Cortex of kidney (tissue), 1 donor: ENCODE results near the gene CAMKV.
"Not testable (repeated sequence)": the region's sequence is repeated elsewhere in the genome, so short reads cannot be mapped to it uniquely, and the experiment has no call there.

Experiments used
- DNase-seq: peaks from one replicate; lab custom pipeline; 2025; lab: John Stamatoyannopoulos, UW

The CAMKV gene

DNA sequence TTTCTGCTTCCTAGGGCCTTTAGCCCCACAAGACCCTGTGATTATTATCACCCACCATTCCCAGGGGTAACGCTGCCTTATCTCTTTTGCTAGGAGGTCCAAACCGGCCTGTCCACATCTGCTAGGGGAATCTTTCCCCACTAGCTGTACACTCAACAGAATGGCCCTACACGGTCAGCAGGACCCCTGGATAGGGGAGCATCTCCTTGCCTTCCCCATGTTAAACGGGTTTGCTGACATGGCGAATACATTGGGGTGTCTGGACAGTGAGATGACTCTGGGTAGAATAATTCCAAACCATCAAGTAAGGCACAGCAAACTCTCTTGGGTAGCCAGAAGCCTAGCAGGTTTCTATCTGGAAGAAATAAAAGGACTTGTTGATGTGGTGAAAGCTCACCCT lies 14.0 kb downstream of the CAMKV start:
- DNase-seq, result no peak

DNA sequence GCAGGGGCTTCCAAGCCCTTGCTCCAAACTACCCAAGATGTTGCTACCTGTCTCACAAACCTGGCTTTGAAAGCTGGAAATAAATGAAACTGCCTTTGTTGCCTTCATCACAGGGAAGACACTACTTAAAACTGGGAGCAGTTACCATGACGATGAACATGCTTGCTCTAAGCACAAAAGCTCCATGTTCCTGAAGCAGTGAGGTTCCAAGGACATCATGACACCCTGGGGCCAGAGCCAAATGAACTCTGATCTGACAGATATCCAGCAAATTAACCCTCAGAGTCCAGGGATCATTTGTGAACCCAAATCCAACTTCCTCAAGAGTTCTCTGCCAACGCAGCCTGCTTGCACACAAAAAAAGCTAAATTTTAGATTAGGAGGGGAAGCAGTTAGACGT lies 24.0 kb downstream of the CAMKV start:
- no peak for DNase-seq

DNA sequence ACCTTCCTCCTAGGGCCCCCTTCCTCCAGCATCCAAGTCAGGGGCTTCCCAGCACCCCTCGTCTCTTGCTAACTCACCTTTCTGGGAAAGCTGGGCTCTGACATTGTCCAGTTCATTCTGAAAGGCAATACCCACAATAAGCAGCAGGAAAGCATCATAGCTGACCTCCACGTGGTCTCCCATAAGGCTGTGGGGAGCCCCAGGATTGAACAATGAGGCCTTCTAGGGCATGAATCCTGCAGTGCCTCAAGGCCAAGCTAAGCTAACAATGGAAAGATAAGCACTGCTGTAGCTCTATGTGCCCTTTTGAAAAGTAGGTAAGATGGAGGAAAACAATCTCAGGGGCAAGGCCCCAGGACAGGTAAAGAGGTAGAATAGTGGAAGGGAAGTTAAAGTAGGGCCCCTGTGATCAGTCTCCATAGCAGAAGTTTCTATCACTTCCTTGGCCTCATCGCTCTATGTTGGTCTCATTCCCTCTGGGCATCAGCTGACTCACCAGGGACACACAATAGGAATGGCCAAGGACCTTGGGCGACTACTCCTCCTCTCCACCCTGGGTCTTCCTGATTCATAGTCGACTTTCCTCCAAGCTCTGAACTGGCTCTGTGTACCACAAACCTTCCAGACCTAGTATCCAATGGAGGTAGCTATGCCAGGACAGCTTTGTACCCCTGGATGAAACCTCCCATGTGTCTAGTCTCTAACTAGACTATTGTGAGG lies 25.1 kb downstream of the CAMKV start:
- no peak for DNase-seq

DNA sequence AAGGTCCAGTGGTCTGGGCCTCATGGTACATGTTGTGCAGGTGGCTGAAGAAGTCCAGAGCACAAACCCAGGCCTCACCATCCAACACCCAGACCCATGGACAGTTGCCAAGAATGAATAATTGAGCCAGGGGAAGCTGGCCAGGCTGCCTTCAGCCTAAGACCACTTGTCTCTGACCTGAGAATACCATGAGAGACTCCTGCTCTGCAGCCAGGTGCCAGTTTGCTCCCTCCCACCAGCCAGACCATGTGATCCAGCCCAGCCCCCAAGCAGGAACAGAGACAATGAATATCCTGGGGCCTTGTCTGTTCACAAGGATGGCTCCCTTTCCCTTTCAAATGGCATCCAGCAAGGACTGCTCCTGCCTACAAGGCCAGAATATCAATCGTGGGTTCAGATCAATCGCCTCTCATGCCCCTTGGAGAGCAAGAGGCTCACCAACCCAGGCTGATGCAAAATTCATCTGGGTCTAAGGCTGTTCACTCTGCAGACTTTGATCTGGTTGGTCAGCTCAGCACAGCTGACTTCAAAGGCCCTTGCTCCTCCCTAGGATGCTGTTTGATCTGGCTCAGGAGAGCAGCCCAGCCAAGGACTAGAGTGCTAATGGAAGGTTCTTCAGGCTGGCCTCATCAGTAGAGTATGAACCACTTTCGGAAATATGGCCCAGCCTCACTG lies 26.7 kb downstream of the CAMKV start:
- no peak for DNase-seq

DNA sequence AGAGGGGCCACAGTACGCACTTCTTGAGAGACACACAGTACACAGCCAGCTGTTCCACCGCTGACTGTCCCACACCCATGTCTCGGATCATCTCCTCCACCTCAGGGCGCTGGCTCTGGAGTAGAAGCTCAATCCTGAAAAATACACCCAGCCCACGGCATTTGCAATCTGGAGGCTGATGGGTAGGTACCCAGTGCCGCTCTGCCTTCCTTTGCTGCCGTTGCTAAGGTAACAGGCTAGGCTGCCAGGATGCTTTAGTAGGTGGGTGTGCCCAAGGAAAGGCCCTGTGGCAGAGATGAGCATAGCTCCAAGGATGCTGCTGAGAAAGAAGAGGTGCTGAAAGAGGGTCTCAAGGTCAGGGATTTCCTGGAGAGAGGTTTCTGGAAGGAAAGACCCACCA lies 27.9 kb downstream of the CAMKV start:
- DNase-seq, result no peak

DNA sequence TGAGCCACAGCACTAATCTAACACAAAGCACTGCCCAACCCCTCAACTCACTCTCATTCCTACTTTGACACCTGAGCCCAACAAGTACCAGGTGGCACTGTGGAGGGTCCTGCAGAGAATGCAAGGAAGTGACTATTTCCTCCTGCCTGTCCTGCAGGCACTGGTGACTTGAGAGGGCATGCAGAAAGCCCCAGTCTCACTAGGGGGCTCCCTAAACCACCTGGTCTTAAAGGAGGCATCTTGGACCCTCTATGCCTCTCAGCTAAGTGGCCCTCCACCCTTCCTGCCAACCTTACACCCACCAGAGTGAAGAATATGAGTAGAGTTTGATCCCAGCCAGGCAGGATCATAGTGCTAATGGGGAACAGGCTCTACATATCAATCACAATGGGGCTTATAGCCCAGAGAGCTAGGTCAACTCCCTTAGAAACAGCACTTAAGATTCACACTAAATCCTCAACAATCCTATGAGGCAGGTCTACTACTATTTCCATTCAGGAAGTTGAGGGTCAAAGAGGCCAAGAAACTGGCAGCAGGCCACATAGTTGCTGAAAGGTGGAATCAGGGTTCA lies 28.5 kb downstream of the CAMKV start:
- no peak for DNase-seq

DNA sequence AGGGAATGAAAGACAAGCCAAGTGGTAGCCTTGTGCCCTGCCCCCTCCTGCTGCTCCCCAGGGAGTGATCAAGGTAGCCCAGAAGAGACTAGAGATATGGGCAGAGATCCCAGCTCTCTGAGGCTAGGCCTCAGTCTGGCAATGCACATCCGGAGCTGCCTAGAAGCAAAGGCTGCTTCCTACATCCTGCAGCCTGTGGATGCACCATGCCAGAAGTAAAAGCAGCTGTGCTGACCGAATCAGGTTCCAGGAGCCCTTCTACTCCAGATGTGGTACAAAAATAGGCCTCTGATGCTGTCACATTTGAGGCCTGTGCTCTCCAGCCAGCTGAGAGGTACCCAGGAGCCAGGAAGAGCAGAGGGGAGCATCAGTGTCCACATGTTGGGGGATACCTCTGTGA lies 29.3 kb downstream of the CAMKV start:
- no peak for DNase-seq

DNA sequence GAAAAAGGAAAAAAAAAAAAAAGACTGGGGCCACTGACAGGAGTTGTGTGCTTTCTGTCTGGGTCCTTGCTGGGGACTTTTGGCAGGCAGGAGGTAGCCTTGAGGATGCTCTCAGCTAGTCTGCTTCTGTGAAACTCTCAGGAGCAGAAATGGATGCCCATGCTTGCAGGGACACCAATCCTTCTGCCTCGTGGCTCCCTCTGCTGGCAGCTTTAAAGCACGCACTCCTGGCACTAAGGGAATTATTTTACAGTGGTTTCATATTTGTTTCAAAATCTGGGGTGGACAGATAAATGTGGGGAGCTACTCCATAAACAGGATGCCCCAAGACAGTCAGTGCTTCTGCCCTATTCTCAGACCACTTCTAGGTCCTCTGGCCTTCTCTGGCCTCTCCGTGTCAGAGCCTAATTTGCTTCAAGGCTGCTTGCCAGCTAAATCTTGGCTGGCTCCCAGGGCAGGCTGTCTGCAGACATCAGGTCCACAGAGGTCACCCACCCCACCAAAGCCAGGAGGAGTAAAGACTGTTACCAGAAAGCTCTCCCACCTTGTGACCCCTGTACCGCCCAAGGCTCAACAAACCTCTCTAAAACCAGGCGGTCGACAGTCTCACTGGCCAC lies 30.4 kb downstream of the CAMKV start:
- no peak for DNase-seq

DNA sequence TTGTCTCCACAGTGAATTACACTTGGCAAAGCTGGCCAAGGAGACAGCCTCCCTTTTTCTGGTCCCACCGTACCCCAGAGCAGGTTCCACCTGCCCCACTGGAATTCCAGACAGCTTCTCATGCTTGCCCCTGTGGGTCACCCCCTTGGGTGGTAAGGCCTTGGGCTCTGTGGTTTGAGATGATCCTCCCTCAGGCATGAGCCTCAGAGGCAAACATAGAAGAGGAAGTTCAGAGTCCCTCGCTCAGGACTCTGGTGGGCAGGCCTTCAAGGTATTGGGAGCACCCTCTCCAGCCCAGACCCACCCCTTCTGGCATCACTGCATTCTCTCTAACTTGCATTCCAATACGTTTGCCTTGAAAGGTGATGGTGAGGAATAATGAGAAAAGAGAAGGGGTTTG lies 38.4 kb downstream of the CAMKV start:
- DNase-seq, result no peak

DNA sequence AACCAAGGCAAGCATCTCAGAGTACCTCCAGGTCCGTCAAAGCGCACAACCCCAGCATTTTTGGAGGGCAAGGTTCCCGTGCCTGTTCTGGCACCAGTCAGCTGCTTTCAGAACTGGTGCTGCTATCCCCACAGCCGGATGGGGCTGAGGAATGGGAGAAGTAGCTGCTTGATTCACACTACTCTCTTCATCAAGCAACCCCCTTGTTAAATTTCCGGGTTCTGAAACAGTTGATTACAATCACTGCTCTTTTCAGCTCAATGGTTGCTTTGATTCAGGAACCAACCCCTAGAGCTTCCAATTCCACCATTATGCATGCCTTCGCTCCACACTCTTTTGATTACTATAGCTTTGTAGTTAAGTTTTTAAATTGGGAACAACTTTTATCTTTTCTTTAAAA lies 43.7 kb downstream of the CAMKV start:
- no peak for DNase-seq

DNA sequence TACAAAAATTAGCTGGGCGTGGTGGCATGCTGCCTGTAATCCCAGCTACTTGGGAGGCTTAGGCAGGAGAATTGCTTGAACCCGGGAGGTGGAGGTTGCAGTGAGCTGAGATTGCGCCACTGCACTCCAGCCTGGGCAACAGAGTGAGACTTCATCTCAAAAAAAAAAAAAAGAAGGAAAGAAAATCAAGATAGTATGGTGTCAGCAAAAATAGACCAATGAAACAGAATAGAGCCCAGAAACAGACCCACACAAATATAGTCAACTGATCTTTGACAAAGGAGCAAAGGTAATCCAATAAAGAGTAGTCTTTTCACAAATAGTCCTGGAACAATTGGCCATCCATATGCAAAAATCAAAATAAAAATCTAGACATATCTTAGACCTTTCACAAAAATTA lies 46.6 kb downstream of the CAMKV start:
- not testable (repeated sequence) for DNase-seq

DNA sequence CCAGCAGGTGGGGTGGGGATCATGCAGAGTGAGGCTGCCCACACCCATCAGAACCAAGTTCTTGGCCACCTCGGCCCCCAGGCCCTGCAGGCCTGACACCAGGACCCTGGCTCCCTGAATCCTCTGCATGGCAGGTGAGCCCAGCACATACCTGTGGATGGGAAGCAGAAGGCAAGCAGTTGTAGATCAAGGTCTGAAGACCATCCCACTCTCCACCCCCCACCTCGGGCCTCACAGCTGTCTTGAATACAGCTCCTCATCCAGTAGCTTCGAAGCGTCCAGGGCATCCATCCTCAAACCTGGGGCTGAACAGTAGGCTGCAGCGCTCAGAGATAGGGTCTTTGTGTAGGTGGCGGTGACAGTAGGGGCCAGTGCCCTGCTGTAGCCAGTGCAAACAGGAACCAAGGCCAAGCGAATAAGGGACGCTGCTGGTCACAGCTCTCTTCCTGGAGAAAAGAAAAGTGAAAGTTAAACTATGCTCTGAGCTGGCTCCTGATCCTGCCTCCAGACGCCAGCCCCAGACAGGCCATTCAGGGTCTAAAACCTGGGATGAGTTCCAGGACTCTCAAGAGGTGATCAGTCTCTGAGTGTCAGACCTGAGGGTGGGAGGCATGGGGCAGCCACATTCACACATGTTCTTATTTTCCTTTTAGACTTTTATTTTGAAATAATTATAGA lies 56.1 kb downstream of the CAMKV start, which contains the start of gene UBA7:
Gene UBA7, minus strand, starts transcription at position 457 of the 678 bp plus-strand sequence. Its CDS starts 166 bp downstream, at position 291.
- DNase-seq, result no peak

DNA sequence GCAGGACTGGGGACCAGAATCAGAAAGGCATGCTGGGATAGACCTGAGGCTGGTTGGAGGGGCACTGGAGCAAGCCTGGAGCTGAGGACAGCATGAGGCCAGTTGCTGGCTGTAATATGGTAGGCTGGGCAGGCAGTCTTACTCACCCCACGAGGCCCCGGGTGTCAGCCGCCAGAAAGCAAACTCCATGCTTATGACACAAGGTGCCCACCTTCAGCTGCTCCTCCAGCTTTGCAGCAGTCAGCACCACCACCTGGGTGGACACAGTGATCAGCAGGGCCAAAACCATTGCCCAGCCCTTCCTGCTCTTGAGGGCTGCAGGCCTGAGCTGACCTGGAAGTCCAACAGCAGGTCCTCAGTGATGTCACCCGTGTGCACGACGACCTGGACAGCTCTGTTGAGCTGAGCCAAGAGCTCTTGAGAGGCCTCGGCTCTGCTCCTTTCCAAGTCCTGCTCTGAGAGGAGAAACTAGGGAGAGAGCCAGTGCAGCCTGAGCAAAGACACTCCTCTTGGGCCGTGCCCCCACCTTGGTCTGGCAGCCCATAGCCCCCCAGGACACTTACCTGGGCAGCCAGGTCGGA lies 56.7 kb downstream of the CAMKV start:
- no peak for DNase-seq
